ENCODE measurements around the gene LCN10.

DNA sequence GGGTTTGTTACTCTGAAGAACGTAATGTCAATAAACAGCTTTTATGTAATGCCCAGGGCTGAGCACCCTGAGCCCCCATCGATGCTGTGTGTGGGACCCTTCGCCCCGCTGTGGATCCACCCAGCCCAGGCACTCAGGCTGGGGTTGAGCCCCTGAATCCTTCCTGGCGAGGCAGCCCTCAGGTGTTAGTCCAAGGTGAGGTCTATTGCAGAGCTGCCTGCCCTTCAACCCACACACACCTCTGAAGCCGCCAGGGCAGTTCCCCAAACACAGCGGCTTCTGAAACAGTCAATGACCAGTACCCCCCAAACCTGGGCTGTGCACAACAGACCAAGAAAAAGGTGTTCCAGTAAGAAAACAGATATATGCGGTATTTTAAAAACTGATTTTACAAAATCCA lies 18.8 kb downstream of the LCN10 start:
- TF ChIP-seq EZH2 (IDR thresholded peaks at IDR 0.05; ENCODE audit: borderline replicate concordance) (no peak), EZH2phosphoT487 (IDR thresholded peaks at IDR 0.05; ENCODE audit: low read depth, severe bottlenecking, unreplicated experiment) (no peak)
- TF ChIP-seq, protein P1, sequence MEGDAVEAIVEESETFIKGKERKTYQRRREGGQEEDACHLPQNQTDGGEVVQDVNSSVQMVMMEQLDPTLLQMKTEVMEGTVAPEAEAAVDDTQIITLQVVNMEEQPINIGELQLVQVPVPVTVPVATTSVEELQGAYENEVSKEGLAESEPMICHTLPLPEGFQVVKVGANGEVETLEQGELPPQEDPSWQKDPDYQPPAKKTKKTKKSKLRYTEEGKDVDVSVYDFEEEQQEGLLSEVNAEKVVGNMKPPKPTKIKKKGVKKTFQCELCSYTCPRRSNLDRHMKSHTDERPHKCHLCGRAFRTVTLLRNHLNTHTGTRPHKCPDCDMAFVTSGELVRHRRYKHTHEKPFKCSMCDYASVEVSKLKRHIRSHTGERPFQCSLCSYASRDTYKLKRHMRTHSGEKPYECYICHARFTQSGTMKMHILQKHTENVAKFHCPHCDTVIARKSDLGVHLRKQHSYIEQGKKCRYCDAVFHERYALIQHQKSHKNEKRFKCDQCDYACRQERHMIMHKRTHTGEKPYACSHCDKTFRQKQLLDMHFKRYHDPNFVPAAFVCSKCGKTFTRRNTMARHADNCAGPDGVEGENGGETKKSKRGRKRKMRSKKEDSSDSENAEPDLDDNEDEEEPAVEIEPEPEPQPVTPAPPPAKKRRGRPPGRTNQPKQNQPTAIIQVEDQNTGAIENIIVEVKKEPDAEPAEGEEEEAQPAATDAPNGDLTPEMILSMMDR (IDR thresholded peaks at IDR 0.05; ENCODE audit: poor library complexity), result no peak

Measured in hepatocyte (in vitro differentiated cells).